Measurements from ENCODE around the gene FAM20A.

DNA sequence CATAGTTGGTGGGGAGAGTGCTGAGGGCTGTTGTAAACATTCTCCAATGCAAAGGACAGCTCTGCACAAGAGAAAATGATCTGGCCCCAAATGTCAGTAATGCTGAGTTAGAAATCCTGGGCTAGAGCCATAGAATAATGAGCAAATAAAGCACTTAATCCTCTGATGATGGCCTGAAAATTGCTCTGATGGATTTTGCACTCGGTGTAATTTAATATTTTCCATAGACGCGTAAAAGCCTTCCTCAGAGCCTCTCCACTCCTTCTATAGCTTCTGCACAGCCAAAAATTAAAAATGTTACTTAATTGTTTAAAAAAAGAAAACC, 23.7 kb downstream of the FAM20A start:
- no peak for TF ChIP-seq ZBTB1 (CRISPR knock-in tag; IDR thresholded peaks at IDR 0.05; ENCODE audit: borderline replicate concordance, low read depth)
- TF ChIP-seq MXI1 (IDR thresholded peaks at IDR 0.05; ENCODE audit: low read depth, low read length), result no peak
- no peak for TF ChIP-seq CXXC5 (CRISPR knock-in tag; IDR thresholded peaks at IDR 0.05)
- TF ChIP-seq HOMEZ (CRISPR knock-in tag; IDR thresholded peaks at IDR 0.05), result no peak
- TF ChIP-seq, protein P1, sequence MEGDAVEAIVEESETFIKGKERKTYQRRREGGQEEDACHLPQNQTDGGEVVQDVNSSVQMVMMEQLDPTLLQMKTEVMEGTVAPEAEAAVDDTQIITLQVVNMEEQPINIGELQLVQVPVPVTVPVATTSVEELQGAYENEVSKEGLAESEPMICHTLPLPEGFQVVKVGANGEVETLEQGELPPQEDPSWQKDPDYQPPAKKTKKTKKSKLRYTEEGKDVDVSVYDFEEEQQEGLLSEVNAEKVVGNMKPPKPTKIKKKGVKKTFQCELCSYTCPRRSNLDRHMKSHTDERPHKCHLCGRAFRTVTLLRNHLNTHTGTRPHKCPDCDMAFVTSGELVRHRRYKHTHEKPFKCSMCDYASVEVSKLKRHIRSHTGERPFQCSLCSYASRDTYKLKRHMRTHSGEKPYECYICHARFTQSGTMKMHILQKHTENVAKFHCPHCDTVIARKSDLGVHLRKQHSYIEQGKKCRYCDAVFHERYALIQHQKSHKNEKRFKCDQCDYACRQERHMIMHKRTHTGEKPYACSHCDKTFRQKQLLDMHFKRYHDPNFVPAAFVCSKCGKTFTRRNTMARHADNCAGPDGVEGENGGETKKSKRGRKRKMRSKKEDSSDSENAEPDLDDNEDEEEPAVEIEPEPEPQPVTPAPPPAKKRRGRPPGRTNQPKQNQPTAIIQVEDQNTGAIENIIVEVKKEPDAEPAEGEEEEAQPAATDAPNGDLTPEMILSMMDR (IDR thresholded peaks at IDR 0.05 in 2 of 3, conservative IDR thresholded peaks at IDR 0.05 in 1 of 3; ENCODE audit: insufficient read depth in 2 of 3, low read depth in 1 of 3, low read length in 3 of 3), result no peak
- no peak for TF ChIP-seq ATF7 (IDR thresholded peaks at IDR 0.05)
- no peak for TF ChIP-seq AFF1 (IDR thresholded peaks at IDR 0.05; ENCODE audit: low read depth in 1 of 2, partially characterized antibody in 2 of 2)
- TF ChIP-seq TCF7L2 (IDR thresholded peaks at IDR 0.05; ENCODE audit: low read depth, low read length), result no peak
- no peak for TF ChIP-seq ZNF512 (tag; IDR thresholded peaks at IDR 0.05)
- no peak for TF ChIP-seq ZC3H8 (IDR thresholded peaks at IDR 0.05)

Measured in K562 (cell line).